KMS-11 (cell line): ENCODE measurements around the gene ARFGAP3.
A peak's percentile ranks its signal among the peaks of the same experiment; 100 is the strongest.

Experiments used
- H2AFZ ChIP-seq: fragments of 200-600 bp; sonication (generic); 2 replicates; pipeline ENCODE4 v1.6.1; 2016; ENCODE audit warnings: antibody characterized with exemption, mixed run types, low read depth
- H3K27ac ChIP-seq: fragments of 200-600 bp; sonication (generic); 2 replicates; pipeline ENCODE4 v1.6.1; 2016; ENCODE audit warnings: mild to moderate bottlenecking, mixed run types
- H3K27me3 ChIP-seq: fragments of 200-600 bp; sonication (generic); 2 replicates; pipeline ENCODE4 v1.6.1; 2017; ENCODE audit warnings: mild to moderate bottlenecking, low read depth, mixed run types, moderate library complexity; ENCODE audit not compliant: insufficient read depth
- H3K36me3 ChIP-seq: fragments of 200-600 bp; sonication (generic); 2 replicates; pipeline ENCODE4 v1.6.1; 2017; ENCODE audit warnings: mild to moderate bottlenecking, mixed run types; ENCODE audit not compliant: insufficient read depth
- H3K4me1 ChIP-seq: fragments of 200-600 bp; sonication (generic); 2 replicates; pipeline ENCODE4 v1.6.1; 2016; ENCODE audit warnings: mild to moderate bottlenecking, low read depth, mixed run types; ENCODE audit not compliant: poor library complexity, severe bottlenecking
- H3K4me2 ChIP-seq: fragments of 200-600 bp; sonication (generic); 2 replicates; pipeline ENCODE4 v1.7.0; 2016; ENCODE audit warnings: mild to moderate bottlenecking, mixed run types
- H3K4me3 ChIP-seq: fragments of 200-600 bp; sonication (generic); IDR thresholded peaks from 2 replicates; pipeline ENCODE4 v1.6.1; 2017; ENCODE audit warnings: low read depth, low read length, mixed read lengths; ENCODE audit not compliant: insufficient read depth
- H3K79me2 ChIP-seq: fragments of 200-600 bp; sonication (generic); 2 replicates; pipeline ENCODE4 v1.6.1; 2016; ENCODE audit warnings: low read depth, mixed run types; ENCODE audit not compliant: insufficient read depth
- H3K9ac ChIP-seq: fragments of 200-600 bp; sonication (generic); 2 replicates; pipeline ENCODE4 v1.6.1; 2016; ENCODE audit warnings: mild to moderate bottlenecking, mixed run types
- H4K20me1 ChIP-seq: fragments of 200-600 bp; sonication (generic); 2 replicates; pipeline ENCODE4 v1.6.1; 2016; ENCODE audit warnings: mild to moderate bottlenecking, mixed run types; ENCODE audit not compliant: insufficient read depth
- CTCF ChIP-seq: fragments of 200-600 bp; sonication (generic); conservative IDR thresholded peaks from 2 replicates; pipeline ENCODE4 v1.6.1; 2017; ENCODE audit warnings: low read depth, mild to moderate bottlenecking, antibody characterized with exemption, low read length, moderate library complexity, mixed read lengths

Gene ARFGAP3

DNA sequence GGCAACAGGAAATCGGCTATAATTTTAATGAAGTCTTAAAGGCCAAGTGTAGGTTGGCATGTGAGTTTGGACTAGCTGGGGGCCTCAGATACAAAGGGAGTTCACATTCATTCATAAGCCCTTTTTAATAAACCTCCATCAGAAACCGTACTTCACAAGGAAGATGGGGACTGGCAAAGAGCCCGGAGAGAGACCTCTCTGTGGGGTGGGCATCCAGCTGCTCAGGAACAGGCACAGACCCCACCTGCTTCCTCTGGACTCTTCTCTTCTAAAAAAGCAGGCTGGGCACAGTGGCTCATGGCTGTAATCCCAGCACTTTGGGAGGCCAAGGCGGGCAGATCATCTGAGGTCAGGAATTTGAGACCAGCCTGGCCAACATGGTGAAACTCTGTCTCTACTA, 3.9 kb upstream of the ARFGAP3 start:
- H3K36me3 ChIP-seq, result no peaks in the 10 kb centered on the region
- H2AFZ ChIP-seq, result no peak overlapping the region
- H3K4me3 ChIP-seq, result no peak overlapping the region
- H4K20me1 ChIP-seq, result no peaks in the 10 kb centered on the region
- H3K4me1 ChIP-seq, result peaks cover 8% of the 10 kb centered on the region
- no peak for TF ChIP-seq CTCF
- H3K27me3 ChIP-seq, result no peaks in the 10 kb centered on the region
- H3K4me2 ChIP-seq, result no peak overlapping the region
- no peak overlapping the region for H3K9ac ChIP-seq
- peaks cover 5% of the 10 kb centered on the region; the same call in 1 of the 2 replicates for H3K79me2 ChIP-seq
- H3K27ac ChIP-seq, result no peak overlapping the region

- H2AFZ ChIP-seq, result no peak overlapping the region
- no peak overlapping the region for H3K9ac ChIP-seq
- H3K4me3 ChIP-seq, result no peak overlapping the region
- no peak overlapping the region for H3K4me2 ChIP-seq
- H4K20me1 ChIP-seq, result no peaks in the 10 kb centered on the region
- H3K27ac ChIP-seq, result no peak overlapping the region
- H3K36me3 ChIP-seq, result no peaks in the 10 kb centered on the region
- H3K4me1 ChIP-seq, result peaks cover 11% of the 10 kb centered on the region
- H3K27me3 ChIP-seq, result no peaks in the 10 kb centered on the region
- H3K79me2 ChIP-seq, result peaks cover 28% of the 10 kb centered on the region; the same call in 1 of the 2 replicates
- TF ChIP-seq CTCF, result no peak
These were observed 890 bp upstream of the ARFGAP3 start for GRCh38 chr22:42857845-42858481.

DNA sequence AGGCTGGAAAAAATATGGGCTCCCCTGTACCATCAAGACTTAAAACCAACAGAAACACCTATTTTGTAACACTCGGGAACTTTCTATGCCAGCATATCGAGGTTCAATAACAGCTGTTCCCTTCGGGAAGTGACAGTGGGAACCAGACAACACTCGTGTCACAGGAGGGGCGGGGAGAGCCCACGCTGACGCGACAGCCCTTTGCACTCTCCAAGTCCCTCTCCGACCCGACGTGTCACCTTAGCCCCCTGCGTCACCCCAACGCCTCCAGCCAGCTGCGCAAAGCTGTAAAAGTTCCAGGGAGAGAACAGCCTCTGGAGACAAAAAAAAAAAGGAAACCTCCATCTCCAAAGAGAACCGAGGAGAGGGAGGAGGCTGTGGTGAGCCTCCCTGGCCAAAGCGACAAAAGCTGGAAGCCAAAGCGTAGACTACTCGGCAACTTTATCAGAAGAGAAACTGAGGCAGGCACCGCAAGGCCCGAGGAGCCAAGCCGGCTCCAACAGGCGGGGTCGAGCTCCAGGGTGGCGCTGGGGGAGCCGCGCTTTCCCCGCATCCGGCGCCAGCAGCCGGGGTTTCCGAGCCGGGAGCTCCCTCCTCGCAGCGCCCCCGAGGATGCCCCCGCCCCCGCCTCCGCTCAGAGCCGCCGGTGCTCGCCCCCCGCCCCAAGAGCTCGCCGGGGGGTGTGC, 751 bp downstream of the ARFGAP3 start:
- Histone ChIP-seq H4K20me1 (no peaks in the 10 kb centered on the region), H3K4me3 (no peak overlapping the region), H2AFZ (peak overlapping the region; percentile 96), H3K9ac (peak overlapping the region; percentile 88), H3K27me3 (no peaks in the 10 kb centered on the region), H3K27ac (peak overlapping the region; percentile 68), H3K4me1 (peaks cover 11% of the 10 kb centered on the region), H3K4me2 (peak overlapping the region; percentile 91), H3K79me2 (peaks cover 33% of the 10 kb centered on the region; the same call in 1 of the 2 replicates), H3K36me3 (no peaks in the 10 kb centered on the region)
- TF ChIP-seq CTCF, result no peak

GRCh38 chr22:42855721-42856120, 1.4 kb downstream of the ARFGAP3 start:
- no peak overlapping the region for H3K4me3 ChIP-seq
- H2AFZ ChIP-seq, result peak overlapping the region; percentile 96; the same call in 1 of the 2 replicates
- peak overlapping the region; percentile 88; the same call in 1 of the 2 replicates for H3K9ac ChIP-seq
- H4K20me1 ChIP-seq, result no peaks in the 10 kb centered on the region
- no peaks in the 10 kb centered on the region for H3K27me3 ChIP-seq
- H3K4me2 ChIP-seq, result peak overlapping the region; percentile 91
- no peaks in the 10 kb centered on the region for H3K36me3 ChIP-seq
- H3K27ac ChIP-seq, result peak overlapping the region; percentile 68; the same call in 1 of the 2 replicates
- peaks cover 11% of the 10 kb centered on the region for H3K4me1 ChIP-seq
- peaks cover 34% of the 10 kb centered on the region; the same call in 1 of the 2 replicates for H3K79me2 ChIP-seq
- no peak for TF ChIP-seq CTCF
